Middle frontal gyrus (tissue), 1 donor: Measurements from ENCODE around the gene ZNHIT3.

Experiments
- DNase-seq: peaks from one replicate; pipeline ENCODE4 v3.0.0-alpha.2; 2015; ENCODE audit warnings: low spot score; ENCODE audit errors: extremely low spot score

The ZNHIT3 gene

GRCh38 chr17:36545077-36545464 lies 58.6 kb downstream of the ZNHIT3 start:
- DNase-seq = no peak
